Measurements from ENCODE around the gene CYTH4.

- TF ChIP-seq, protein P1, sequence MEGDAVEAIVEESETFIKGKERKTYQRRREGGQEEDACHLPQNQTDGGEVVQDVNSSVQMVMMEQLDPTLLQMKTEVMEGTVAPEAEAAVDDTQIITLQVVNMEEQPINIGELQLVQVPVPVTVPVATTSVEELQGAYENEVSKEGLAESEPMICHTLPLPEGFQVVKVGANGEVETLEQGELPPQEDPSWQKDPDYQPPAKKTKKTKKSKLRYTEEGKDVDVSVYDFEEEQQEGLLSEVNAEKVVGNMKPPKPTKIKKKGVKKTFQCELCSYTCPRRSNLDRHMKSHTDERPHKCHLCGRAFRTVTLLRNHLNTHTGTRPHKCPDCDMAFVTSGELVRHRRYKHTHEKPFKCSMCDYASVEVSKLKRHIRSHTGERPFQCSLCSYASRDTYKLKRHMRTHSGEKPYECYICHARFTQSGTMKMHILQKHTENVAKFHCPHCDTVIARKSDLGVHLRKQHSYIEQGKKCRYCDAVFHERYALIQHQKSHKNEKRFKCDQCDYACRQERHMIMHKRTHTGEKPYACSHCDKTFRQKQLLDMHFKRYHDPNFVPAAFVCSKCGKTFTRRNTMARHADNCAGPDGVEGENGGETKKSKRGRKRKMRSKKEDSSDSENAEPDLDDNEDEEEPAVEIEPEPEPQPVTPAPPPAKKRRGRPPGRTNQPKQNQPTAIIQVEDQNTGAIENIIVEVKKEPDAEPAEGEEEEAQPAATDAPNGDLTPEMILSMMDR (IDR thresholded peaks at IDR 0.05): no peak
- no peak for TF ChIP-seq POLR2A (IDR thresholded peaks at IDR 0.05)
Measured at GRCh38 chr22:37275622-37276021, 6.7 kb upstream of the CYTH4 start.
